Measurements from ENCODE around the gene KRTAP10-4.
"Not testable (repeated sequence)": the region's sequence is repeated elsewhere in the genome, so short reads cannot be mapped to it uniquely, and the experiment has no call there.

Gene KRTAP10-4

DNA sequence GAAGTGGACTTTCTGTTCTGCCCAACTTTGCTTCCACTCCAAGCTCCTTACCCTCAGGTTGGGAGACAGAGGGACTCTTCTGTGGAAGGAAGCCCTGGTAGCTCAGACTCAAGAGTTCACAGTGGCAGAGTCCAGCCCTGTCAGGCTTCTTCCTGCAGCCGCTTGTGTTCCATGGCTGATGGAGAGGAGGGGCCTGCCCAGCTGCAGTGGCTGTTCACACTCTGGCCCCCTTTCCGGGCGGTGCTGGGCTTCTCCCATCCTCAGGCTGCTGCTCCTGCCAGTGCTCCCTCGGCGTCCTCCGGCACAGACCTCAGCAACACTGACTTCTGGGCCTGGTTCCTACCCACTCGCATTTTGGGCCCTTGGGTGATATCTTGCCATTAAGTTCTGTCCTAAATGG lies 37.6 kb upstream of the KRTAP10-4 start:
- no peak for DNase-seq

DNA sequence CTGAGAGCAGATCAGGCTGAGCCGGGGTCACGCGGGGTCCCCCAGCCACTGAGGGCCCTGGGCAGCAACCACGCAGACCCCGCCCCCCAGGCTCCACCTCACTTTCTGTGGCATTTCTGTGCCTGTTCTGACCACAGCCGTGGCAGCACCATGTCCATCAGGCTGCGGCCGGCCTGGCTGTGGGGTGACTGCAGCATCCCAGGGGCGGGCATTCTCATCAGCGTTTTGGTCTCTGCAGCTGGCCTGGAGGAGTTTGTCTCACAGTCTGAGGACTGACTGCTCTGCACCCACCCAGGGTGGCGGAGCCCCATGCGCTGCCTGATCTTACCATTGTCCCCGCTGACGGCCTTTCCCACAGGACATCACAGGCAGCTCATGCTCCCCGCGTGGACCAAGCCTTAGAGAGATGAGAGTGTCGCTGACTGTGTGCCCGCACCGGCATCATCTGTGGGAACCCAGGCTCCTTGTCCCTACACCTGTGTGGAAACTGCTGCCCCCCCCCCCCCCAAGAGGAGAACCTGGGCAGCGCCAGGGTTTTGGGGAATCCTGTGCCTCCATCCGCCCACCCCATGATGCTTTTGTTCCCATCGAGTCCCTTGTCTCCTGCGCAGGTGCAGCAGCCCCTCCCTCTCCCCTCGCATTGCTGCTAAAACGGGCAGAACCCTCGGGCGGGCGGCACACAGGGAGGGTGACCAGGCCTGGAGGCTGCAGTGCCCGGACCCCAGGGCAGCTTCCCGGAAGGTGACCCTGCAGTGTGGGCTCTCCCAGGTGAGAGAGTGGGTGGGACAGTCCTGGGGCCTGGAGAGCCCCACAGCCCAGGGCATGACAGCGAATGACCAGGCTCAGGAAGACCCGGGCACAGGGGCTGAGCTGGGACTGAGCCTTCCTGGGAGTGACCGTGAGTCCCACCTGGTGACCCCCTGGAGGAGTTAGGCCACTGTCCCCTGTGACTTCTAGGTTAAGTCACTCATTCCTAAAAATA lies 35.3 kb upstream of the KRTAP10-4 start:
- no peak for DNase-seq

DNA sequence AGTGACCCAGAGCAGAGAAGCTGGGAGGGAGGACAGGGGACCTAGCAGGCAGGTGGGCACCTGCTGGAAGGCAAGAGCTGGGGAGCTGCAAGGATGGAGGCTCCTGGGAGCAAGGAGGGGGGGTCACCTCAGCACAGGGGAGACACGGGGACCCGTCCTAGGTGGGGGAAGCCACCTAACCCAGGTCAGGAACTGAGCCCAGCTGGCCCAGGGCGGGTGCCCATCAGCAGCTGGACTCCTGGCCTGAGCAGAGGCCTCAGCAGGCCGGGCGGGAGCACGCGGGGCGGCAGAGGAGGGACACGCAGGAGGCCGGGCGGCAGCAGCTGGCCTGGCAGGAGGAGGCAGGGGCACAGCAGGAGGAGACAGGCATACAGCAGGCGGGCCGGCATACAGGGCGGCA lies 34.5 kb upstream of the KRTAP10-4 start:
- DNase-seq: no peak

DNA sequence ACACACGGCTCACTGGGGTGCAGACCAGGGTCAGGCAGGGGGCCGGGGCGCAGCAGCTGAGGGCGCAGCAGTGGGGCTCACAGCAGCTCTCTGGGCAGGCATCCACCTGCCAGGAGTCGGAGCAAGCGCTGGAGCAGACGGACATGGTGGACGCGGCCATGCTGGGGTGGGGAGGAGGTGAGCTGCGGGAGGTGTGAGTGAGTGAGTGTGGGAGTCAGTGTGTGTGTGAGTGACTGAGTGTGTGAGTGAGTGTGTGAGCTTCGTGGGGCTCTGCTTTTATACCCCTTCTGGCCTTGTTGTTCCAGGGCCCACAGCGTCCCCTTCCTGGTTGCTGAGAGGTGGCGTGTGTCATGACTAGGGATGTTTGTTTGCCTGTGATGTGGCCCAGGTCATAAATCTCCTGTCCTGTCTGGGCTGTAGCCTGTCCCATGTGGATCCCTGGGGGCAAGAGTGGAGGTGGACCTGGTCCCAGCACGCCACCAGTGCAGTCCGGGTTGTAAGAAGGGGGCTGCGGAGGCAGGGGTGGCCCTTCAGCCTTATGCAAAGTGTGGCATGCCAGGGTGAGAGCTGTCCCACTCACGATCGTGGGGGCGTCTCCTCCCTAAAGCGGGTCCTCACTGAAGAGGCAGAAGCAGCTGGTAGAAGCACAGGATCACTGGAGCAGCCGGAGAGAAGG lies 33.4 kb upstream of the KRTAP10-4 start, which contains the start of gene KRTAP10-1:
Gene KRTAP10-1, minus strand, starts transcription at position 205 of the 676 bp plus-strand sequence. Its CDS starts 45 bp downstream, at position 160.
- no peak for DNase-seq

DNA sequence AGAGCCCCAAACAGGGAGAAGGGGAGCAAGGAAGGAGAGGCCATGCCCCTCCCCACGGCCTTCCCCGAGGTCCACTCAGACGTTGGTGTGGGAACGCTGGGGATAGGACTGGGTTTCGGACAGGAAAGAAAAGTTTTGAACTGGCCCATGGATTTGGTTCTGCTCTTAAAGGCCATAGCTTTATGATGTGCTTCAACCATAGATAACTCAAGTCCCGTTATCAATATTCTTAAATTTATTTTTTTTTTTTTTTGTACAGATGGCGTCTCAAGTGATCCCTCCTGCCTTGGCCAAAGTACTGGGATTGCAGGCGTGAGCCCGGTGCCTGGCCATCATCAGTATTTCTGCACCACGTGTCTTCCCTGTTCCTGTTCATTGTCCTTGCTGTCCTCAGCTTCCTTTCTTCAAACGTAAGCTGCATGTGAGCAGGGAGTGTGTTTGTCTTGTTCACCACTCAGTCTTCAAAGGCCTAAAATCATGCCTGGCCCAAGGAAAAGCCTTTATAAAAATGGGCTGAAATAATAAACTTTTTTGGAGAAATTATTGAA lies 32.7 kb upstream of the KRTAP10-4 start:
- DNase-seq: no peak

DNA sequence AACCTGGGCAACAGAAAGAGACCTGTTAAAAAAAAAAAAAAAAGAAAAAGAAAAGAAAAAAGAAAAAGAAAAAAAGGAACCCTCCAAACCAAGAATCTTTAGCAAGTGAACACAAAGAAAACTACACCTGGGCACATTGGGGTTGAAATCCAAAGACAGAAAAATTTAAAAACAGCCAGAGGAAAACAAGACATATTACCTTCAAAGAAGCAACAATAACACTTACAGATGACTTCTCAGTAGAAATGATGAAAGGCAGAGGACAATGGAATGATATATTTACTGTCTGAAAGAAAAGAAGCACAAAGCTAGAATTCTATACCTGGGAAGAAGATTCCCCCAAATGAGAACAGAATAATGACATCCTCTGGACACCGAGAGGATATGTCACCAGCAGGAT lies 30.8 kb upstream of the KRTAP10-4 start:
- no peak for DNase-seq

DNA sequence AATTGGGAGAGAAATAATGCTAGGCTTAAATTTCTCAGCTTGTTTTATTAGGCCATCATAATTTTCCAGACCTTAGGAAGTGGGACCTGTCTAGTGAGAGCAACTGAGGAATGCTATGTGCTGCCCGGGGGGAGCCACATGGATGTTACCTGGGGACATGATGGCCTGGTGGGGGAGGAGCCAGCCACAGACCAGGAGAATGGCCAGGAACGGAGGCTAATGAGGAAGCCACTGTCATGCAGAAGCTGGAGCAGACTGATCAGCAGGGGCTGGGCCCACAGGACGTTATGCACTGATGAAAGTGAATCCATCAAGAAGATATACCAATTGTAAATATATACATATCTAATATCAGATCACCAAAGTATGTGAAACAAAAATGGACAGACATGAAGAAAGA lies 29.0 kb upstream of the KRTAP10-4 start:
- no peak for DNase-seq

DNA sequence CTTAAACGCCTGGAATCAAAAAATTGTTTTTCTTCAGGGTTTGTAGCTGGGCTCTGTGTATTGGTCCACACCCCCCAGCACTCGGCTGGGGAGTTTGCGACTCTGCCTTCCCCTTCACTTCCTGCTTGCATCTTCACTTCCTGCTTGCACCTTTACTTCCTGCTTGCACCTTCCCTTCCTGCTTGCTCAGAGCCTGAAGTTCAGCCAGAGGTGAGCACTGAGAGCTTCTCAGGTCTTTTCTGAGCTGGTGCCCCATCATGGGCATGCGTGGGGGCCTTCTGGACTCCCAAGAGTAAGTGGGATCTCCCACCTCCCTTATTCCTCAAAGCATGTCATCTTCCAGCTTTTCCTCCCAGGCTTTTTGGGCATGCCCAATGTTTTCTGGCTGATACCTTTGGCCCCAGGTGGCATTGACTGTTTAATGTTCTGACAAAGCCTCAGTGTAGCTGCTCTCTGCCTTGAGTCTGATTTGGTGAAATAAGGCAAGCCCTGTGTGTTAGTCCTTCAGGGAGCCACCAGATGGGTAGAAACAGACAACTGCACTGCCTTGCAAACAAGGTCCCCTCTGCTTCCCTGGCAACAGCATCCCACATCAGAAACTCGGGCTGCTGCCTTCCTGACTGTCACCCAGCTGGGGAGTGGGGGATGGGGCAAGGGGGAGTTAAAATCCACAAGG lies 25.7 kb upstream of the KRTAP10-4 start:
- DNase-seq: peak in 1 of 2 experiments; percentile 12

DNA sequence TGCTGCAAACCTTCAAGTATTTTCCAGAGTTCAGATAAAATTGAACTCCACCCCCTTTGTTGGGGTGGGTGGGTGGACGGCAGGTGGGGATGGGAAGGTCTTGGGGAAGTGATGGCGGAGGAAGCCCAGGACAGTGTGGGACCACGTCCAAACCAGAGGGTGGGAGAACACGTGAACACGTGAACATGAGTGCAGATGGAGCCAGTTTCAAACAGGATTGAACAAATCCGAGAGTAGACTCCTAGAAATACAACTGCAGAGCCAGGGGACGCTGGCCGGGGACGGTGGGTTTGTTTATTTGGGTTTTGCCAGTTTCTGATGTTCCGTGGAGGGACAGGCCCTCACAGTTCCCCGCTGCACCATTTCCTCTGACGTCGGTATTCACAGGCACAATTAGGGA lies 25.1 kb upstream of the KRTAP10-4 start:
- no peak for DNase-seq

DNA sequence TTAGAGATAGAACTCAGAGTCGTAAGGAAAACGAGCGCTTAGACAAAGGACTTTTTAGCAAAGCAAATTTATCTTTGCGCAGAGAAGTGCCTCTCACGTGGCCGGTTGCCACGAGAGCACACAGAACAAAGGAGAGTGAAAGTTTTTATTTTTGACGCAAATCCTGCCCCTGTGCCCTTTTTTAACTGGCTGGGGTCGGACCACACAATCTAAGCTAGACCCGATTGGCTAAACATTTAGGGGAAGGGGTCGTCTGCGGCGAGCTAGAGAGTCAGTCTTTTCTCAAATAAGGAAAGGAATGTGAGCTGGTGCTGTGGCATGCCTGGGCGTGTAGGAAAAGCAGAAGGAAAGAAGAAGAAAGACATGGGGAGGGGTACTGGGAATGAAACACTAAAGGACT lies 24.6 kb upstream of the KRTAP10-4 start:
- no peak for DNase-seq

DNA sequence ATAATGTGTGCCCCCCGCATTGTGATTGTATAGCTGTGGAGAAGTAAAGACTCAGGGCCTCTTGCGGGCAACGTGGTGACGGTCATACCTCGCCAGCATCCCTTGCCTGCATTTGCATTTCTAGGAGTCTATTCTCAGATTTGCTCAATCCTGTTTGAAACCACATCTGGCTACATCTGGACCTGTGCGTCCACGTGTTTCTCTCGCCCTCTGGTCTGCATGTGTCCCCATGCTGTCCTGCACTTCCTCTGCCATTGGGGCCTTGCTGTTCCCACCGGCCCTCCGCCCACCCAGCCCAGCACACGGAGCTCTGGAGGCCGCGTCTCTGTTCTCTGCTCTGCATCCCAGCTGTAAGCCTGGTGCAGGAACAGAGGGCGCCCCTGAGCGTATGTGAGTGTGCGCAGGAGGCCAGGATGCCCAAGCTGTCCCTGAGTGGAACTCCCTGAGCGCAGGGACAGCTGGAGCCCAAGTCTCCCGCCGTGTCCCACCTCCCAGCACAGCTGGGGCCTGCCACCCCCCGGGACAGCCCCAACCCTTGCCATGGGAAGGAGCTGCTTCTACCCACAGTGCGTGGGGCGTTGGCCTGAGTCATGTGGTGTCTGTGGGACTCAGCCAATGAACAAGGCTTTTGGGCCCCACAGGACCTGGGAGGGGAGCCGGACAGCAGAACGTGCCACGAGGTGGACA lies 23.9 kb upstream of the KRTAP10-4 start:
- DNase-seq: no peak

DNA sequence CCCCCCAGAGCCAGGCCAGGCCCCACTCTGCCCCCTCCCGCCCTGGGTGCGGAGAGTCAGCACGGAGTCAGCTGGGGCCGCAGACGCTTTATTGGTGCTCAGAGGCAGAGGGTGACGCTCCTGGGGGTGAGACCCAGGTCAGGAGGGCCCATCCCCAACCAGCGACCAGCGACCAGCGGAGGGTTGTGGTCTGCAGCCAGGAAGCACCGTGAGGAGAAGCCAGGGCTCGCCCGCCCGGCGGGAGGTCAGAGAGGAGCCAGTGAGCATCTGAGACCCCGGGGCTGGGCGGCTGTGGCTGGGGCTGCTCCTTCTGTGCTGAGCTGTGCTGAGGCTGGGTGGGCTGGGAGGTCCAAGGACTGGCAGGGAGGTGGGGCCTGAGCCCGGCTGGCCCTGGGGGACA lies 23.2 kb upstream of the KRTAP10-4 start:
- not testable (repeated sequence) for DNase-seq

DNA sequence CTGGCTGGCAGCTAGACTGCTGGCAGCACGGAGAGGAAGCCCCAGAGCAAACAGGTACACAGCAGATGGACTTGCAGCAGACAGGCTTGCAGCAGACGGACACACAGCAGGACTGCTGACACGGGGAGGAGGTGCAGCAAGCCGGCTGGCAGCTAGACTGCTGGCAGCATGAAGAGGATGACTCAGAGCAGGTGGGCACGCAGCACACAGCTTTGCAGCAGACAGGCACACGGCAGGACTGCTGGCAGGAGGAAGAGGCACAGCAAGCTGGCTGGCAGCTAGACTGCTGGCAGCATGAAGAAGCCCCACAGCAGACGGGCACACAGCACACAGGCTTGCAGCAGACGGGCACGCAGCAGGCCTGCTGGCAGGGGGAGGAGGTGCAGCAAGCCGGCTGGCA lies 22.7 kb upstream of the KRTAP10-4 start:
- DNase-seq: no peak

DNA sequence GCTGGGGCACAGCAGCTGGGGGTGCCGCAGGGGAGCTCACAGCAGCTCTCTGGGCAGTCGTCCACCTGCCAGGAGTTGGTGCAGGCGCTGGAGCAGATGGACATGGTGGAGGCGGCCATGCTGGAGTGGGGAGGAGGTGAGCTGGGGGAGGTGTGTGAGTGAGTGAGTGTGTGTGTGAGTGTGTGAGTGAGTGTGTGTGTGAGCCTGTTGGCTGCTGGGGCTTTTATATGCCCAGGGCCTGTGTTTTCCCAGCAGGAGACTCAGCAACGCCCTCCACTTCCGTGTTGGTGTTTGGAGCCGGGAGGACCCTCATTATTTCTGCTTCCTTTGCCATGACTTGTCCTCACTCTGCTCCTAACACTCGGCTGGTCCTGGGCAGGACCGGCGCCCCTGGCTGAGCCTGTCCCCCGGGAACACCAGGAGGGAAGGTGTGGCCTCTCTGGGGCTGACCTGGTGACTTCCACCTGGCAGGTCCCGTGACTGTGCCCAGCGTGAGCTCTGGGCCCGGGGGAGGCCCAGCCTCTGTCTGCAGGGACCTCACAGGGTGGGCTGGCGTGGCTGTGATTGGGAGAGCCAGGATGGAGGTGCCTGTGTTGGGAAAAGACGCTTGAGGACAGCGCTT lies 22.1 kb upstream of the KRTAP10-4 start, which contains the start of gene KRTAP10-2:
Gene KRTAP10-2, minus strand, starts transcription at position 166 of the 622 bp plus-strand sequence. Its CDS starts 47 bp downstream, at position 119.
- no peak for DNase-seq

DNA sequence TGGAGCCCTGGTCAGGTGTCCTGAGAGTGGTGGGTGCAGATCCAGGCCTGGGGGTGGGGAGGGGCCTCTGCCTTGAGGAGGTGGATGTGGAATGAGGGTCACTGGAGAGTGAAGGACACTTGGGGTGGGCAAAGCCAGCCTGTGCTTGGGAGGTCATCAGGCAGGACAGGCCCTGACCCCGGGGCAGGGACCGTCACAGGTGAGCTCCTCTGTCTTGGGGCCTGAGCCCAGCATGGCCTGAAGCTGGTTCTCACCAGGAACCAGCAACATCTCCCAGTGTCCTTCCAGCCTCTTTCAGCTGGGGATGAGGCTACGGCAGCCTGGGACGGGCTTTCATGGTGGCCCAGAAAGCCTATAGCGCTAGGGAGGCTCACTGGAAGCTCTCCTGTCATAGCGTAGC lies 21.4 kb upstream of the KRTAP10-4 start:
- no peak for DNase-seq

DNA sequence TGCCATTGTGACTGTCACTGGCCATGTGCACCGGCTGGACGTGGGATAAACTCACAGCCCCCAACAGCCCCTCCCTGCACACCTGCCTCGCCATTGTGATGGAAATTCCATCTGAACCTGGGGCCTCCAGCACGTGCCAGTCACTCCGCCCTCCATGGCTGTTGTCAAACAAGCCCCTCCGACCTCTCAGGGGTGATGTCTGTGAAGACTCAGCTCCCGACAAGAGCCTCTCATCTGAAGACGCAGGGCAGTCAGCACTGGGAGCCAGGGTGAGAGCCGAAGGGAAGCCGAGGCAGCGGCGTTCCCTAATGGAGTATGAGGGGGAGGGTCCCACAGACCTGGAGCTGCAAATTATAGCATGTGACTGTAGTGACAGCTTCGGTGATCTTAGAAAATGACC lies 20.8 kb upstream of the KRTAP10-4 start:
- no peak for DNase-seq

DNA sequence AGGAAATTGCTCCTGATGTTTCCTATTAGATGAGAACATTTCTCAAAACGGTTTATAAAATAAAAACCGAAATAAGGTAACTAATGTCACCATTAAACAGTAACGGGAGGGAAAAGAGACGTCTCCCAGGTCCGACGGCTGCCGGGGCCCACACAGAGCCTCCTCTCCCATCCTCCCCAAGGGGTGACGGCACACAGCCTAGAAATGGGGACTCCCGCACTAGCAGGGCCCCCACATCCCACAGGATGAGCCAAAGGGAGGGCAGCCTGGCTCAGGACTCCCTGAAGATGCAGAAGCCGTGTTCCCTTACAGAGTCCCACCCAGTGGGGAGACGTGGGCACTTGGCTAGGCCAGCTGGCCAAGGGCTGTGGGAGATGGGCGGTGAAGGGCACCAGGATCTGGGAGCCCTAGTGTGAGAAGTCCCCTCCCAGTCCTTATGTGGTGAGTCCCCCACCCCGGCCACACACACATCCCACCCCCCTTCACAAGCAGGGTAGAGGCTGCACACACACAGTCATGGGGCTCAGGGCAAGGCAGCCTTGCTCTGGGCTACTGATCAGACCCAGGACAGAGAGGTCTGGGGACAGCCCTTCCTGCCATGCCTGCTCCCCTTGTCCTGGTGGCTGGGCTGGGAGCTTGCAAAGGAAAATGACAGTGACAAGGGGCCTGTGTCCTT lies 18.2 kb upstream of the KRTAP10-4 start:
- no peak for DNase-seq

DNA sequence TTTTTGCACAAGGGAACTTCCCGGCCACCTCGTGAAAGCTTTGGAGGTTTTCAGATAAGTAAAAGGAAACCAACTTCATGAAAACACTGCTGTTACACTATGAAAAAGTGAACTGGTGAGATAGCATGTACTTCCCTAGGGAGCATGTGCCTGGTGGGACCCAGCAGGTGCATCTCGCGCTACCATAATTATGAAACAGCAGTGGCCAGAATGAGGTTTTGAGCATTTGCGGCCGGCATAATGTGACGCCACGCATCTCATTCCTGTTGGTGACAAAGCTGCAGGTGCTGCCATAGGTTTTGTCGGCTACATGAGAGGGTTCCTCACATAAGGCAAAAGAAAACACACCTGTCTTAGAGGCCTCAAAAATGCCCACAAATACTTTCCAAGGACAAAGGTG lies 16.6 kb upstream of the KRTAP10-4 start:
- no peak for DNase-seq

DNA sequence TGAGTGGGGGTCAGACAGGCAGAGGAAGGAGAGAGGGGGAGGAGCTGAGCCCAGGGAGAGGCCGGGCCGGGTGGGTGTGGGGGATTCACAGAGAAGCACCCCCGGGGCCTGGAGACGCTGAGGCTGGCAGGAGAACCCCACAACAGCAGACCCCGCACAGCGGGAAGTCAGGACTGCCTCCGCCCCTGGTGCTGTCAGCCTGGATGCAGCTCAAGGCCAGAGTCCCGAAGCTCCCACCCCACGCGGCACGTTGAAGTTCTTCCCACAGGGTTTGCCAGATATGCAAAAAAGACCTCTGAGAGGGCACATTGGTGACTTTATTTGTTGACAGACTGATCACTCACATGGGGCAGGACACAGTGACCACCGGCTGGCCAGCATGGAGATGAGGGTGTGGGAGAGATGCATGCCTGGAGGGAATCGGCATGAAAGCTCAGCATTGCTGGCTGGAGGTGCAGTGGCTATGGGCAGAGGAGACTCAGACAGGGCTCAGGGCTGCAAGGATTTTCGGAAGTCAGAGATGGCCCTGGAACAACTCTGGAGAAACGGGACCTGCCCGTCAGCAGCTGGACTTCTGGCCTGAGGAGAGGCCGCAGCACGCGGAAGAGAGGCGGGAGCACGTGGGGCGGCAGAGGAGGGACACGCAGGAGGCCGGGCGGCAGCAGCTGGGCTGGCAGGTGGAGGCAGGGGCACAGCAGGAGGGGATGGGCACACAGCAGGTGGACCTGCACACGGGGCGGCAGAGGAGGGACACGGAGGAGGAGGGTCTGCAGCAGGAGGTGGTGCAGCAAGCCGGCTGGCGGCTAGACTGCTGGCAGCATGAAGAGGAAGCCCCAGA lies 15.8 kb upstream of the KRTAP10-4 start:
- DNase-seq: no peak

DNA sequence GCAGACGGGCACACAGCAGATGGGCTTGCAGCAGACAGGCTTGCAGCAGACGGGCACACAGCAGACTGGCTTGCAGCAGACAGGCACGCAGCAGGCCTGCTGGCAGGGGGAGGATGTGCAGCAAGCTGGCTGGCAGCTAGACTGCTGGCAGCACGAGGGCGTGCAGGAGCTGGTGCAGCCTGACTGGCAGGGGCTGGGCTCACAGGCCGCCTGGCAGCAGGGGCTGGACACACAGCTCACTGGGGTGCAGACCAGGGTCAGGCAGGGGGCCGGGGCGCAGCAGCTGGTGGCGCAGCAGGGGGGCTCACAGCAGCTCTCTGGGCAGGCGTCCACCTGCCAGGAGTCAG lies 15.2 kb upstream of the KRTAP10-4 start:
- not testable (repeated sequence) for DNase-seq

Data from stimulated activated CD4-positive, alpha-beta T cell treated with anti-CD3 and anti-CD28 coated beads, Interleukin-4, amount 100 ng/mL, for 4 hours (primary cell).